ENCODE measurements around the gene TUBA4B.
A peak's percentile ranks its signal among the peaks of the same experiment; 100 is the strongest.

DNA sequence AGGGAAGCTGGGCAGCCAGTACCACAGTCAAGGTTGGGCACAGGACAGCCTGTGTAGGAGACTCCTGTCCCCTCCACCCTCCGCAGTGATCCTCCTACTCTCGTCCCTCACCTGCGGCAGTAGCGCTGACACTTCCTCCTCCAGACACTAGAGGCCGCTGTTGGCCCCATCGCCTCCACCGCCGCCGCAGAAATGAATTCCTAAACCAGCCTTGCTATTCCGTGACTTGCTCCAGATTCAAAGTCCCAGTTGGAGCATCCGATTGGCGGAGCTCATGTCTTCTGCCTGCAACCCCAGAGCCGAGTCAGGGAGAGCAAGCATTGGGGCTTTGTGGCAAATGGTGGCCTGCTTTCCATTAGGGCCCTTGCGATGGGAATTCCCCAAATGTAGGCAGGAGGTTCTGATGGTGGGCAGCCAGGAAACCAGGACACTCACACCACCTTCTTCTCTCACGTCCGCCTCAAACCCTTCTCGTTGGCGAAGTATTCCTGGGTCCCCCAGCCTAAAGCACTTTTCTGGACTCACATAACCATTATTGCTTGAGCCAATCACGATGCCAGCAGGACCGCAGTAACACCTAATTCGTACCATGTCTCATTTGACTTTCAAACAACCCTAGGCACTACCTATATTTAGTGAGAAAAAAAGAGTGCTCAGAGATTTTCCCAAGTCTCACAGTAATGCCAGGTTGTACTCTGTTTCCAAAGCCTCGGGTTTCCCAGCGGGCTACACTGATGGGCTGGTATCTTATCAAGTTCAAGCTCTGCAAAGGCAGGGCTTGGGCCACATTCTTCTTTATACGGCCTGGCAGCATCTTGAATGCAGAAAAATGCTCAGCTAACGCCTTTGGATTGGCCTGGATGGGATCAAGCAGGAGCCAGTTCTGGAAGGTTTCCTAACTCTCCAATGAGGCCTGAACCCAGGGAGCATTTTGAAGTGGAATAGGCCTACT is 24.9 kb downstream of the TUBA4B start:
- TF ChIP-seq, protein P1, sequence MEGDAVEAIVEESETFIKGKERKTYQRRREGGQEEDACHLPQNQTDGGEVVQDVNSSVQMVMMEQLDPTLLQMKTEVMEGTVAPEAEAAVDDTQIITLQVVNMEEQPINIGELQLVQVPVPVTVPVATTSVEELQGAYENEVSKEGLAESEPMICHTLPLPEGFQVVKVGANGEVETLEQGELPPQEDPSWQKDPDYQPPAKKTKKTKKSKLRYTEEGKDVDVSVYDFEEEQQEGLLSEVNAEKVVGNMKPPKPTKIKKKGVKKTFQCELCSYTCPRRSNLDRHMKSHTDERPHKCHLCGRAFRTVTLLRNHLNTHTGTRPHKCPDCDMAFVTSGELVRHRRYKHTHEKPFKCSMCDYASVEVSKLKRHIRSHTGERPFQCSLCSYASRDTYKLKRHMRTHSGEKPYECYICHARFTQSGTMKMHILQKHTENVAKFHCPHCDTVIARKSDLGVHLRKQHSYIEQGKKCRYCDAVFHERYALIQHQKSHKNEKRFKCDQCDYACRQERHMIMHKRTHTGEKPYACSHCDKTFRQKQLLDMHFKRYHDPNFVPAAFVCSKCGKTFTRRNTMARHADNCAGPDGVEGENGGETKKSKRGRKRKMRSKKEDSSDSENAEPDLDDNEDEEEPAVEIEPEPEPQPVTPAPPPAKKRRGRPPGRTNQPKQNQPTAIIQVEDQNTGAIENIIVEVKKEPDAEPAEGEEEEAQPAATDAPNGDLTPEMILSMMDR (conservative IDR thresholded peaks at IDR 0.05 in 1 of 2, IDR thresholded peaks at IDR 0.05 in 1 of 2; ENCODE audit: extremely low read depth in 1 of 2, insufficient read depth in 1 of 2, low read depth in 1 of 2, low read length in 2 of 2), result peak; percentile 90 to 97
- no peak for TF ChIP-seq EZH2 (IDR thresholded peaks at IDR 0.05; ENCODE audit: borderline replicate concordance, low read length)

All from mammary epithelial cell (primary cell).